SK-N-SH treated with all-trans-retinoic acid at 6 μM for 48 hours (cell line): ENCODE results near the gene MAP2.
A peak's percentile ranks its signal among the peaks of the same experiment; 100 is the strongest.

Experiments
- ATAC-seq: fragments of 200-7000 bp; cut with Tn5 transposase; 3 replicates; pipeline ENCODE4 v1.9.1; 2020; ENCODE audit warnings: mild to moderate bottlenecking, moderate library complexity
- ARNTL ChIP-seq: fragments of 450-650 bp; formaldehyde crosslinking; IDR thresholded peaks from 2 replicates; pipeline ENCODE4 v1.5.0; 2020; ENCODE audit warnings: low read depth, mild to moderate bottlenecking, moderate library complexity, borderline replicate concordance
- BACH2 ChIP-seq: fragments of 250-450 bp; sonication (Bioruptor Pico); IDR thresholded peaks from 2 replicates; pipeline ENCODE4 v1.9.0; 2021; ENCODE audit warnings: mild to moderate bottlenecking, borderline replicate concordance
- CSDC2 ChIP-seq: fragments of 250-450 bp; sonication (Bioruptor Pico); IDR thresholded peaks from 2 replicates; pipeline ENCODE4 v1.5.0; 2020; ENCODE audit warnings: mild to moderate bottlenecking, moderate library complexity
- CSRNP3 ChIP-seq: fragments of 250-450 bp; sonication (Bioruptor Pico); IDR thresholded peaks from 2 replicates; pipeline ENCODE4 v1.5.1; 2021; ENCODE audit warnings: mild to moderate bottlenecking, moderate library complexity
- ESRRG ChIP-seq: fragments of 250-450 bp; sonication (Bioruptor Pico); IDR thresholded peaks from 2 replicates; pipeline ENCODE4 v1.6.1; 2021; ENCODE audit warnings: mild to moderate bottlenecking
- ISL1 ChIP-seq: fragments of 250-450 bp; sonication (Bioruptor Pico); IDR thresholded peaks from 2 replicates; pipeline ENCODE4 v2.1.2; 2022; ENCODE audit warnings: mild to moderate bottlenecking, moderate library complexity
- POU6F1 ChIP-seq: fragments of 250-450 bp; sonication (Bioruptor Pico); IDR thresholded peaks from 2 replicates; pipeline ENCODE4 v1.8.0; 2021; ENCODE audit warnings: low read depth, mild to moderate bottlenecking, moderate library complexity, borderline replicate concordance
- PPARA ChIP-seq: fragments of 250-450 bp; sonication (Bioruptor Pico); IDR thresholded peaks from 2 replicates; pipeline ENCODE4 v1.5.0; 2020; ENCODE audit warnings: mild to moderate bottlenecking, borderline replicate concordance
- RARB ChIP-seq: fragments of 250-450 bp; sonication (Bioruptor Pico); IDR thresholded peaks from 2 replicates; pipeline ENCODE4 v1.8.0; 2021; ENCODE audit warnings: mild to moderate bottlenecking, moderate library complexity
- SNAI2 ChIP-seq: fragments of 250-450 bp; sonication (Bioruptor Pico); IDR thresholded peaks from 2 replicates; pipeline ENCODE4 v1.5.0; 2020; ENCODE audit warnings: mild to moderate bottlenecking, moderate library complexity
- TCF4 ChIP-seq: fragments of 250-450 bp; sonication (Bioruptor Pico); IDR thresholded peaks from 2 replicates; pipeline ENCODE4 v1.8.0; 2021; ENCODE audit warnings: mild to moderate bottlenecking, moderate library complexity, borderline replicate concordance
- TOX ChIP-seq: fragments of 250-450 bp; sonication (Bioruptor Pico); IDR thresholded peaks from 2 replicates; pipeline ENCODE4 v1.8.0; 2021; ENCODE audit warnings: mild to moderate bottlenecking, moderate library complexity, borderline replicate concordance
- TSHZ2 ChIP-seq: fragments of 250-450 bp; sonication (Bioruptor Pico); IDR thresholded peaks from 2 replicates; pipeline ENCODE4 v1.5.0; 2020; ENCODE audit warnings: mild to moderate bottlenecking, moderate library complexity
- ZC3H10 ChIP-seq: fragments of 250-450 bp; sonication (Bioruptor Pico); IDR thresholded peaks from 2 replicates; pipeline ENCODE4 v1.5.1; 2021; ENCODE audit warnings: mild to moderate bottlenecking, moderate library complexity
- ZFP3 ChIP-seq: fragments of 250-450 bp; sonication (Bioruptor Pico); IDR thresholded peaks from 2 replicates; pipeline ENCODE4 v1.5.0; 2020; ENCODE audit warnings: mild to moderate bottlenecking, moderate library complexity
- ZFP30 ChIP-seq: fragments of 450-650 bp; formaldehyde crosslinking; IDR thresholded peaks from 2 replicates; pipeline ENCODE4 v1.5.0; 2022; ENCODE audit warnings: mild to moderate bottlenecking, moderate library complexity
- ZNF565 ChIP-seq: fragments of 450-650 bp; formaldehyde crosslinking; conservative IDR thresholded peaks from 2 replicates; pipeline ENCODE4 v1.5.0; 2020; ENCODE audit warnings: low read depth, mild to moderate bottlenecking, moderate library complexity
- ZNF70 ChIP-seq: fragments of 450-650 bp; formaldehyde crosslinking; IDR thresholded peaks from 2 replicates; pipeline ENCODE4 v1.5.0; 2020; ENCODE audit warnings: mild to moderate bottlenecking, moderate library complexity
- ZNF8 ChIP-seq: fragments of 450-650 bp; formaldehyde crosslinking; IDR thresholded peaks from 2 replicates; pipeline ENCODE4 v1.5.0; 2020; ENCODE audit warnings: mild to moderate bottlenecking, moderate library complexity
- TF ChIP-seq, protein P1 (sequence below): fragments of 250-450 bp; sonication (Bioruptor Pico); IDR thresholded peaks from 2 replicates; pipeline ENCODE4 v1.8.0; 2020; ENCODE audit warnings: mild to moderate bottlenecking, moderate library complexity, borderline replicate concordance
- TF ChIP-seq, protein P2 (sequence below): fragments of 250-450 bp; sonication (Bioruptor Pico); IDR thresholded peaks from 2 replicates; pipeline ENCODE4 v1.5.1; 2020; ENCODE audit warnings: low read depth, mild to moderate bottlenecking, moderate library complexity

The MAP2 gene

GRCh38 chr2:209441541-209441940 lies 17.7 kb downstream of the MAP2 start:
- peak; percentile 40; the same call in 1 of the 3 replicates for ATAC-seq
- TF ChIP-seq, protein P1, sequence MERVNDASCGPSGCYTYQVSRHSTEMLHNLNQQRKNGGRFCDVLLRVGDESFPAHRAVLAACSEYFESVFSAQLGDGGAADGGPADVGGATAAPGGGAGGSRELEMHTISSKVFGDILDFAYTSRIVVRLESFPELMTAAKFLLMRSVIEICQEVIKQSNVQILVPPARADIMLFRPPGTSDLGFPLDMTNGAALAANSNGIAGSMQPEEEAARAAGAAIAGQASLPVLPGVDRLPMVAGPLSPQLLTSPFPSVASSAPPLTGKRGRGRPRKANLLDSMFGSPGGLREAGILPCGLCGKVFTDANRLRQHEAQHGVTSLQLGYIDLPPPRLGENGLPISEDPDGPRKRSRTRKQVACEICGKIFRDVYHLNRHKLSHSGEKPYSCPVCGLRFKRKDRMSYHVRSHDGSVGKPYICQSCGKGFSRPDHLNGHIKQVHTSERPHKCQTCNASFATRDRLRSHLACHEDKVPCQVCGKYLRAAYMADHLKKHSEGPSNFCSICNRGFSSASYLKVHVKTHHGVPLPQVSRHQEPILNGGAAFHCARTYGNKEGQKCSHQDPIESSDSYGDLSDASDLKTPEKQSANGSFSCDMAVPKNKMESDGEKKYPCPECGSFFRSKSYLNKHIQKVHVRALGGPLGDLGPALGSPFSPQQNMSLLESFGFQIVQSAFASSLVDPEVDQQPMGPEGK (CRISPR knock-in tag), result no peak
- TF ChIP-seq ZNF70 (CRISPR knock-in tag) (no peak), TSHZ2 (no peak), BACH2 (CRISPR knock-in tag) (no peak), ZC3H10 (no peak), ZFP30 (CRISPR knock-in tag) (no peak), SNAI2 (CRISPR knock-in tag) (no peak), ZNF565 (CRISPR knock-in tag) (no peak), ZFP3 (CRISPR knock-in tag) (no peak), CSDC2 (CRISPR knock-in tag) (no peak), ZNF8 (CRISPR knock-in tag) (no peak), ARNTL (CRISPR knock-in tag) (no peak), ESRRG (CRISPR knock-in tag) (no peak), POU6F1 (CRISPR knock-in tag) (no peak), TCF4 (CRISPR knock-in tag) (no peak), CSRNP3 (CRISPR knock-in tag) (no peak), TOX (no peak), PPARA (CRISPR knock-in tag) (no peak)
- TF ChIP-seq, protein P2, sequence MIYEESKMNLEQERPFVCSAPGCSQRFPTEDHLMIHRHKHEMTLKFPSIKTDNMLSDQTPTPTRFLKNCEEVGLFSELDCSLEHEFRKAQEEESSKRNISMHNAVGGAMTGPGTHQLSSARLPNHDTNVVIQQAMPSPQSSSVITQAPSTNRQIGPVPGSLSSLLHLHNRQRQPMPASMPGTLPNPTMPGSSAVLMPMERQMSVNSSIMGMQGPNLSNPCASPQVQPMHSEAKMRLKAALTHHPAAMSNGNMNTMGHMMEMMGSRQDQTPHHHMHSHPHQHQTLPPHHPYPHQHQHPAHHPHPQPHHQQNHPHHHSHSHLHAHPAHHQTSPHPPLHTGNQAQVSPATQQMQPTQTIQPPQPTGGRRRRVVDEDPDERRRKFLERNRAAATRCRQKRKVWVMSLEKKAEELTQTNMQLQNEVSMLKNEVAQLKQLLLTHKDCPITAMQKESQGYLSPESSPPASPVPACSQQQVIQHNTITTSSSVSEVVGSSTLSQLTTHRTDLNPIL (CRISPR knock-in tag), result no peak

GRCh38 chr2:209442939-209443338 lies 19.1 kb downstream of the MAP2 start:
- TF ChIP-seq POU6F1 (CRISPR knock-in tag) (no peak), ZC3H10 (no peak), RARB (CRISPR knock-in tag) (no peak), ZNF8 (CRISPR knock-in tag) (no peak), ZFP3 (CRISPR knock-in tag) (no peak), ISL1 (CRISPR knock-in tag) (no peak), TCF4 (CRISPR knock-in tag) (no peak), TOX (no peak), ZNF70 (CRISPR knock-in tag) (no peak)
- TF ChIP-seq, protein P1 (CRISPR knock-in tag), result no peak
- no peak for ATAC-seq
